HG03108 (cell line): ENCODE results near the gene SERPINC1.
"Not testable (repeated sequence)": the region's sequence is repeated elsewhere in the genome, so short reads cannot be mapped to it uniquely, and the experiment has no call there.

Experiments used
- ATAC-seq: cut with Tn5 transposase; IDR thresholded peaks from one replicate; pipeline ENCODE4 v1.9.1; 2021; ENCODE audit warnings: moderate library complexity; ENCODE audit not compliant: unreplicated experiment

Gene SERPINC1

GRCh38 chr1:173917149-173917548 is at the start of gene SERPINC1:
SERPINC1 (minus strand) TSS chr1:173917327; CDS start chr1:173917259, 68 bp downstream.
- ATAC-seq, result no peak

- ATAC-seq, result not testable (repeated sequence)
Measured at GRCh38 chr1:173965896-173966295, 48.8 kb upstream of the SERPINC1 start.

GRCh38 chr1:173963477-173963876 is 46.4 kb upstream of the SERPINC1 start:
- ATAC-seq, result no peak

- ATAC-seq, result no peak
Measured at GRCh38 chr1:173960625-173961024, 43.5 kb upstream of the SERPINC1 start.

- no peak for ATAC-seq
Measured at GRCh38 chr1:173954179-173954578, 37.1 kb upstream of the SERPINC1 start.

GRCh38 chr1:173948594-173948993 is 31.5 kb upstream of the SERPINC1 start:
- ATAC-seq, result no peak

- no peak for ATAC-seq
Measured at GRCh38 chr1:173946380-173946921, 29.3 kb upstream of the SERPINC1 start.

- ATAC-seq, result peak; percentile 76
Measured at GRCh38 chr1:173937062-173937461, 19.9 kb upstream of the SERPINC1 start.

GRCh38 chr1:173934440-173934839 is 17.3 kb upstream of the SERPINC1 start:
- ATAC-seq, result no peak

- not testable (repeated sequence) for ATAC-seq
Measured at GRCh38 chr1:173930541-173930940, 13.4 kb upstream of the SERPINC1 start.

GRCh38 chr1:173925306-173926242 is 8.4 kb upstream of the SERPINC1 start:
- no peak for ATAC-seq

GRCh38 chr1:173920861-173921260 is 3.7 kb upstream of the SERPINC1 start:
- no peak for ATAC-seq

- no peak for ATAC-seq
Measured at GRCh38 chr1:173917635-173918493, 737 bp upstream of the SERPINC1 start.

GRCh38 chr1:173916667-173917066 is 460 bp downstream of the SERPINC1 start:
- ATAC-seq, result no peak

GRCh38 chr1:173915596-173915995 is 1.5 kb downstream of the SERPINC1 start:
- no peak for ATAC-seq

- ATAC-seq, result no peak
Measured at GRCh38 chr1:173914366-173914871, 2.7 kb downstream of the SERPINC1 start.

- no peak for ATAC-seq
Measured at GRCh38 chr1:173913111-173913510, 4.0 kb downstream of the SERPINC1 start.

GRCh38 chr1:173903827-173904531 is 13.1 kb downstream of the SERPINC1 start:
- ATAC-seq, result no peak

- ATAC-seq, result no peak
Measured at GRCh38 chr1:173900992-173901391, 16.1 kb downstream of the SERPINC1 start.

- ATAC-seq, result no peak
Measured at GRCh38 chr1:173900427-173900826, 16.7 kb downstream of the SERPINC1 start.
